ENCODE measurements around the gene SPEF1.

DNA sequence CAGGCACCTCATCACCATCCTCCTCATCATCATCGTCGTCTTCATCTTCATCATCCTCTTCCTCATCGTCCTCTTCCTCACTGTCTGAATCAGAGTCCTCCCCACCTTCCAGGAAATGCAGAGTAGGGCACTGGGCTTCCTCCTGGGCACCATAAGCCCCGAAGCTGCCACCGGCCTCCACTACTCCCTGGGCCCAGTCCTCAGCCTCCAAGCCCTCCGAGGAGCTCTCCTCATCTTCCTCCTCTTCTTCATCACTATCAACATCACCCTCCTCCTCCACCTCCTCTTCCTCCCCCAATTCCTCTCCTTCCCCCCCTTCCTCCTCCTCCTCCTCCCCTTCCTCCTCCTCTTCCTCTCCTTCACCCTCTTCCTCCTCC, 3.6 kb upstream of the SPEF1 start:
- TF ChIP-seq POLR2A (IDR thresholded peaks at IDR 0.05) (no peak), EP300 (IDR thresholded peaks at IDR 0.05) (no peak)

Data from suprapubic skin (tissue), 2 donors.